Astrocyte (in vitro differentiated cells and primary cell): ENCODE results near the gene TSHB.

Experiments used
- CTCF ChIP-seq: IDR thresholded peaks from 2 replicates; pipeline ENCODE4 v1.5.1; 2011; ENCODE audit warnings: low read depth, mild to moderate bottlenecking, inconsistent platforms, low read length, moderate library complexity; ENCODE audit not compliant: insufficient read depth
- EZH2 ChIP-seq: IDR thresholded peaks from 2 replicates; pipeline ENCODE4 v1.6.1; 2012; ENCODE audit warnings: mild to moderate bottlenecking, low read length, inconsistent platforms; ENCODE audit not compliant: insufficient read depth

GRCh38 chr1:115068826-115069585 is 39.4 kb downstream of the TSHB start:
- no peak for TF ChIP-seq EZH2
- TF ChIP-seq CTCF, result no peak
